ENCODE data around the gene PDIA5.
"Not testable (repeated sequence)": the region's sequence is repeated elsewhere in the genome, so short reads cannot be mapped to it uniquely, and the experiment has no call there.

Gene PDIA5

GRCh38 chr3:123151853-123152420 is 85.1 kb downstream of the PDIA5 start:
- DNase-seq = not testable (repeated sequence)

DNA sequence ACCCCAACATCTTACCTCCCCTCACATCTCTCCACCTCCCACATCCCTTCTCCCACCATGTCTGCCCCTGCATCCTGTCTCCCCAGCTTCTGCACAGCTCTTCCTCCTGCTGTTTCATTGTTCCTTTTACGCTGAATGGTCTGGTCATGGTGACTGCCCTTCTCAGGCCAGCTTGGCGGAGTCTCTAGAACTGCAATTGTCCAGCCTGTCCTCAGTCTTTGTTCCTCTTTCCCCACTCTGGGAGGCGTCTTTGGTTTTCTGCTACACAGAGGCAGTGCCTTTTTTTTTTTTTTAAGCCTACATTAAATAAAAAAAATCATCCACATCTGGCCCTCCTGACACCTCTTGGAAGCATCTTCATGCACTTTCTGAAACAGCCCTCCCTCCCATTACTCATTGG is 85.9 kb downstream of the PDIA5 start:
- no peak for DNase-seq

GRCh38 chr3:123153125-123154019 is 86.5 kb downstream of the PDIA5 start:
- DNase-seq = no peak

- DNase-seq = no peak
Observed at GRCh38 chr3:123154020-123154985, 87.5 kb downstream of the PDIA5 start.

- DNase-seq = no peak
Observed at GRCh38 chr3:123155471-123156011, 88.7 kb downstream of the PDIA5 start.

- no peak for DNase-seq
Observed at GRCh38 chr3:123156276-123156995, 89.6 kb downstream of the PDIA5 start.

GRCh38 chr3:123157209-123157597 is 90.4 kb downstream of the PDIA5 start:
- no peak for DNase-seq

DNA sequence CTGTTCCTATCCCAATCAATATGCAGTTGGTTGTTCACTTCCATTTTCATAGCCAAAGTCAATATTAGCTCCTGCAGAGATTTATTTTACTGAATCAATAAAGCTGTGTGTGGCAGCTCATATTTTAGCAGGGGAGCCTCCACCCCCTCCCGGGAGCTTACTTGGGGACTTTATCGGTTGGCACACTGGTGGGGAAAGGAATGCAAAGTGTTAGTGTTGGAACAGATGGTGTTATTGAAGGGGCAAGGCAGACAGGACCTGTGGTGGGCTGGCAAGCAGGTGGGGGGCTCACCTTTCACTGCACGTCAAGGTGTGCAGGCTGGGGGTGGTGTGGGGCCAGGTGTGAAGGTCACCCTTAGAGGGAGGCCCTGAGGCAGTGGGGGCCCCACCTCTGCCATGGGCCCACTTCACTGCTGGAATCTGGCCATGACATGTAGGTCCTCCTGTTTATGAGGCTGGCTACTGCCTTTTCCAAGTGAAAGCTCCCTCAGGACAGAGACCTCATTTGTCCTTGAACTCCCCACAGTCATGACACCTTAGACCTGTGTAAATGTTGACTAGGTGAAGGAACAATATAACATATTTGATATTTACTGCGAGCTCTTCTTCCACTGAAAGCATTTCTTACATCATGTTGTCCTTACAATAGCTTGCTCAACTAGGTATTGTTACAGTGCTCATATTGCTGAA is 90.9 kb downstream of the PDIA5 start:
- no peak for DNase-seq

- no peak for DNase-seq
Observed at GRCh38 chr3:123158330-123158729, 91.5 kb downstream of the PDIA5 start.

DNA sequence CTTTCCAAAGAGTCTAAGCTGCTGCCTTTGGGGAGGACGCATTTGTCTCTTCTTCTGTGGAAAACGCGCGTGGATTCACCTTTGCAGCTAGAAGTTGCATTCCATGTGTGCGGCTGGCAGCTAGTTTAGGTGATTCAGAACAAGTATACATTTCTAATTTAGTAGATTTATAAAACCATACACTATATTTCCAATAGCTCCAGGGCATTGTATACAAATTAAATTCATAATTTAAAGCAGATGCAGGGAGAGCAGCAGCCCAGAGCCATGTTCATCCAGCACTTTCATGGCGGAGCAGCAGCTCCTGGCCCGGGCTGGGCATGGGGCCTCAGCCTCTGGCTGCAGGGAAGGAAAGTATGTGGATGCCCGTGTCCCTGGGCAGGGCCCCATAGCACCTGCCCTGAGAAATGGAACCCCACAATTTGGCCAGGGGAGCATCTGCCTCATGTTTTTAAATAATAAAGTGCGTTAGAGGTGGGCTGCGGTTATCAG is 92.1 kb downstream of the PDIA5 start:
- no peak for DNase-seq

GRCh38 chr3:123159926-123160635 is 93.3 kb downstream of the PDIA5 start:
- no peak for DNase-seq

DNA sequence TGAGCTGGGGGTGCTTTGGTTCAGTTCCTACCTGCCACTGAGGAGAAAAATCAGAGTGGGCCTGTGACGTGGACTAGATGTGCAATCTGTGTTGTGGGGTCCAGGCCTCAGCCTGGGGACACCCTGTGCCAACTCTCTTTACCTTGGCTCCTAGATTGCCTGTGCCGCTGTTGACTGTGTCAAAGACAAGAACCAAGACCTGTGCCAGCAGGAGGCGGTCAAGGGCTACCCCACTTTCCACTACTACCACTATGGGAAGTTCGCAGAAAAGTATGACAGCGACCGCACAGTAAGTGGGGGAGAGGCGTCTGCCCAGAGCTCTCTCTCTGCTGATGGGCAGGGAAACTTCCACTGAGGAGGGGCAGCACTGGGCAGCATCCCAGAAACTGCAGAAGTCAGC is 94.3 kb downstream of the PDIA5 start:
- no peak for DNase-seq

DNA sequence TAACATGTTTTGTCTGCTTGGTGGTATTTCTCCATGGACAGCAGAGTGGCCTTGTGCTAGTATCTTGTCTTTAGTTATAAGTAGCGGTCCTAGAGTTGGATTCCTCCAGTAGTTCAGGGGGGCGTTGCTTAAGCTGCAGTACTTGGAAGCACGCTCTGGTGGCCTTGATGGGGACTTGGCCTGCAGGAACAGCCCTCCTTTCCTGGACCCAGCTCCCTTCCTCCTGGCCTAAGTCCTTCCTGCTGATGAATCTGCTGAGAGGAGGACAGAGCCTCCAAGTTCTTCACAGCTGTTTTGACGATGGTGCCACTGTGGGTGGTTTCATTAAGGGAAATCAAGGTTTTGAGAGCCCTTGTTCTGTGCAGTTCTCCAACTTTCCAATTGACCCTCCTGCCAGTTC is 96.3 kb downstream of the PDIA5 start:
- DNase-seq = no peak

DNA sequence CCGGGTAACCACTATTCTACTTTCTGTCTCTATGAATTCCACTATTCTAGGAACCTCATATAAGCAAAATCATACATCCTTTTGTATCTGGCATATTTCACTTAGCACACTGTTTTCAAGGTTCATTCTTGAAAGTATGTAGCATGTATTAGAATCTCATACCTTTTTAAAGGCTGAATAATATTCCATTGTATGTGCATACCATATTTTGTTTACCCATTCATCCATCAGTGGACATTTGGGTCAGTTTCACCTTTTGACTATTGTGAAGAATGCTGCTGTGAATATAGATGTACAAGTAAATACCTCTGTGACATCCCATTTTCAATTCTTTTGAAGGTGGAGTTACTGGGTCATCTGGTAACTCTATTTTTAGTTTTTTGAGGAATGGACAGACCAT is 98.3 kb downstream of the PDIA5 start:
- no peak for DNase-seq

- no peak for DNase-seq
Observed at GRCh38 chr3:123167686-123168085, 100.9 kb downstream of the PDIA5 start.

- DNase-seq = no peak
Observed at GRCh38 chr3:123168122-123168521, 101.3 kb downstream of the PDIA5 start.

- DNase-seq = no peak
Observed at GRCh38 chr3:123168605-123169004, 101.8 kb downstream of the PDIA5 start.

DNA sequence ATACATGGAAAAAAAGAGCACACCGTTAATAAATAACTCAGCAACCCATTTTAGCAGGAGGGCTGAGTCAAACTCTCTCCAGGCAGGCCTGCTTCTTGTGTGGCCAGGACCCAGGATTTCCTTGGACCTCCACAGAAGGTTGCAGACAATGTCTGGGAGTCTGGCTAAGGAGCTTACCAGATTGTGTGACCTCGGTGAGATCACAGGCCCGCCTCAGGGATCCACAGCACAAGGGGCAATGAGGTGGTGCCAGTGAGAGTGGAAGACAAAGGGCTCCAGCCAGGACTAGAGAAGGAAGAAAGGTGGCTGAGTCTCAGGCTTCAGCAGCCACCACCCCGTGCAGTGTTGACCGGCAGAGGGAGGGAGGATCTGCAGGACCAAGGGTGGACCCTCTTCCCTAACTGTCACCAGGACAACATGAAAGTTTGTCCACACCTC is 102.7 kb downstream of the PDIA5 start:
- DNase-seq = no peak

- no peak for DNase-seq
Observed at GRCh38 chr3:123169930-123170329, 103.1 kb downstream of the PDIA5 start.

- DNase-seq = no peak
Observed at GRCh38 chr3:123180791-123181190, 114.0 kb downstream of the PDIA5 start.

DNA sequence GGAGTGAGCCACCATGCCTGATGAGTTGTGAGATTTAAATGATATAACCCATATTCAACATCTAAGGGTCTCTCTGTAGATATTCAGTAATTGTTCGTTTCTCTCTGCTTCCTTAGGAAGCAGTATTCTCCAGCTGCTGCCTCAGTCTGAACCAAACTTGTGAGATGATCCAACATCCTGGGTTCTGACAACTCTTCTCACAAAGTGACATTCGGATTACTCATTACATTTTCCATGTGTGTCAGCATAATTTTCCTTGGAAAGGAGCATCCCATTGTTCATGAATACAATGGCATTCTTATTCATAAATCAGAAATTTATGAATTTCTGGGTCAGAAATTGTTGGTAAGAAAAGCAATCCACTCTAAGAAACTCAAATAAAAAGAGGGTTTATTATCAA is 119.9 kb downstream of the PDIA5 start:
- DNase-seq = no peak

Measured in T1000 (cell line).